ENCODE measurements around the gene ERICH6.

Gene ERICH6

GRCh38 chr3:150703756-150704344, at the start of gene ERICH6:
Gene ERICH6, minus strand, starts transcription at chr3:150703920. Its CDS starts 22 bp downstream, at chr3:150703898.
- DNase-seq (ENCODE audit: low read depth), result peak; percentile 65

GRCh38 chr3:150751781-150752263, 48.1 kb upstream of the ERICH6 start:
- no peak for DNase-seq (ENCODE audit: low read depth)

- no peak for DNase-seq (ENCODE audit: low read depth)
Observed at GRCh38 chr3:150749255-150749654, 45.5 kb upstream of the ERICH6 start.

- no peak for DNase-seq (ENCODE audit: low read depth)
Observed at GRCh38 chr3:150748684-150749047, 44.9 kb upstream of the ERICH6 start.

- no peak for DNase-seq (ENCODE audit: low read depth)
Observed at GRCh38 chr3:150747886-150748683, 44.4 kb upstream of the ERICH6 start.

GRCh38 chr3:150746791-150747590, 43.3 kb upstream of the ERICH6 start:
- no peak for DNase-seq (ENCODE audit: low read depth)

- DNase-seq (ENCODE audit: low read depth), result no peak
Observed at GRCh38 chr3:150745832-150746231, 42.1 kb upstream of the ERICH6 start.

- no peak for DNase-seq (ENCODE audit: low read depth)
Observed at GRCh38 chr3:150744919-150745211, 41.1 kb upstream of the ERICH6 start.

- no peak for DNase-seq (ENCODE audit: low read depth)
Observed at GRCh38 chr3:150744041-150744918, 40.6 kb upstream of the ERICH6 start.

- no peak for DNase-seq (ENCODE audit: low read depth)
Observed at GRCh38 chr3:150743508-150743907, 39.8 kb upstream of the ERICH6 start.

GRCh38 chr3:150742679-150743078, 39.0 kb upstream of the ERICH6 start:
- DNase-seq (ENCODE audit: low read depth), result no peak

- DNase-seq (ENCODE audit: low read depth), result no peak
Observed at GRCh38 chr3:150742141-150742523, 38.4 kb upstream of the ERICH6 start.

GRCh38 chr3:150741497-150742140, 37.9 kb upstream of the ERICH6 start:
- DNase-seq (ENCODE audit: low read depth), result no peak

- DNase-seq (ENCODE audit: low read depth), result no peak
Observed at GRCh38 chr3:150740733-150741496, 37.2 kb upstream of the ERICH6 start.

- no peak for DNase-seq (ENCODE audit: low read depth)
Observed at GRCh38 chr3:150739877-150740645, 36.3 kb upstream of the ERICH6 start.

- DNase-seq (ENCODE audit: low read depth), result no peak
Observed at GRCh38 chr3:150739200-150739863, 35.6 kb upstream of the ERICH6 start.

- DNase-seq (ENCODE audit: low read depth), result no peak
Observed at GRCh38 chr3:150738688-150739087, 35.0 kb upstream of the ERICH6 start.

GRCh38 chr3:150737874-150738679, 34.4 kb upstream of the ERICH6 start:
- no peak for DNase-seq (ENCODE audit: low read depth)

All from activated gamma-delta T cell treated with anti-CD3 and anti-CD28 coated beads, Interleukin-2, amount 50 U/mL, for 16 hours (primary cell).